Measurements from ENCODE around the gene DAPK2.

The DAPK2 gene

GRCh38 chr15:63884953-63885352 lies 161.3 kb downstream of the DAPK2 start:
- Histone ChIP-seq H3K4me1 (ENCODE audit: control insufficient read depth, insufficient read depth, low read length) (no peaks in the 10 kb centered on the region), H3K9ac (ENCODE audit: low read length) (no peak overlapping the region), H3K4me3 (ENCODE audit: low read length) (no peak overlapping the region), H3K9me3 (ENCODE audit: control insufficient read depth, low read length) (no peaks in the 10 kb centered on the region), H3K36me3 (ENCODE audit: control insufficient read depth, insufficient read depth, low read length) (no peaks in the 10 kb centered on the region), H3K27me3 (ENCODE audit: control insufficient read depth, insufficient read depth, low read length) (no peaks in the 10 kb centered on the region)

- no peak overlapping the region for H3K9ac ChIP-seq (ENCODE audit: low read length)
- no peaks in the 10 kb centered on the region for H3K4me1 ChIP-seq (ENCODE audit: control insufficient read depth, insufficient read depth, low read length)
- no peaks in the 10 kb centered on the region for H3K36me3 ChIP-seq (ENCODE audit: control insufficient read depth, insufficient read depth, low read length)
- H3K9me3 ChIP-seq (ENCODE audit: control insufficient read depth, low read length) = no peaks in the 10 kb centered on the region
- no peak overlapping the region for H3K4me3 ChIP-seq (ENCODE audit: low read length)
- no peaks in the 10 kb centered on the region for H3K27me3 ChIP-seq (ENCODE audit: control insufficient read depth, insufficient read depth, low read length)
Measured at GRCh38 chr15:63881431-63881830, 164.9 kb downstream of the DAPK2 start.

GRCh38 chr15:63880744-63881143 lies 165.5 kb downstream of the DAPK2 start:
- no peak overlapping the region for H3K4me3 ChIP-seq (ENCODE audit: low read length)
- no peak overlapping the region for H3K9ac ChIP-seq (ENCODE audit: low read length)
- no peaks in the 10 kb centered on the region for H3K36me3 ChIP-seq (ENCODE audit: control insufficient read depth, insufficient read depth, low read length)
- H3K4me1 ChIP-seq (ENCODE audit: control insufficient read depth, insufficient read depth, low read length) = no peaks in the 10 kb centered on the region
- H3K9me3 ChIP-seq (ENCODE audit: control insufficient read depth, low read length) = no peaks in the 10 kb centered on the region
- no peaks in the 10 kb centered on the region for H3K27me3 ChIP-seq (ENCODE audit: control insufficient read depth, insufficient read depth, low read length)

GRCh38 chr15:63879995-63880394 lies 166.3 kb downstream of the DAPK2 start:
- H3K4me3 ChIP-seq (ENCODE audit: low read length) = no peak overlapping the region
- no peaks in the 10 kb centered on the region for H3K27me3 ChIP-seq (ENCODE audit: control insufficient read depth, insufficient read depth, low read length)
- no peaks in the 10 kb centered on the region for H3K36me3 ChIP-seq (ENCODE audit: control insufficient read depth, insufficient read depth, low read length)
- no peak overlapping the region for H3K9ac ChIP-seq (ENCODE audit: low read length)
- no peaks in the 10 kb centered on the region for H3K9me3 ChIP-seq (ENCODE audit: control insufficient read depth, low read length)
- no peaks in the 10 kb centered on the region for H3K4me1 ChIP-seq (ENCODE audit: control insufficient read depth, insufficient read depth, low read length)

- Histone ChIP-seq H3K9me3 (ENCODE audit: control insufficient read depth, low read length) (no peaks in the 10 kb centered on the region), H3K4me3 (ENCODE audit: low read length) (no peak overlapping the region), H3K4me1 (ENCODE audit: control insufficient read depth, insufficient read depth, low read length) (no peaks in the 10 kb centered on the region), H3K27me3 (ENCODE audit: control insufficient read depth, insufficient read depth, low read length) (no peaks in the 10 kb centered on the region), H3K9ac (ENCODE audit: low read length) (no peak overlapping the region), H3K36me3 (ENCODE audit: control insufficient read depth, insufficient read depth, low read length) (no peaks in the 10 kb centered on the region)
Measured at GRCh38 chr15:63879211-63879610, 167.1 kb downstream of the DAPK2 start.

- Histone ChIP-seq H3K27me3 (ENCODE audit: control insufficient read depth, insufficient read depth, low read length) (no peaks in the 10 kb centered on the region), H3K4me3 (ENCODE audit: low read length) (no peak overlapping the region), H3K9me3 (ENCODE audit: control insufficient read depth, low read length) (no peaks in the 10 kb centered on the region), H3K9ac (ENCODE audit: low read length) (no peak overlapping the region), H3K36me3 (ENCODE audit: control insufficient read depth, insufficient read depth, low read length) (no peaks in the 10 kb centered on the region), H3K4me1 (ENCODE audit: control insufficient read depth, insufficient read depth, low read length) (no peaks in the 10 kb centered on the region)
Measured at GRCh38 chr15:63877713-63878271, 168.5 kb downstream of the DAPK2 start.

- Histone ChIP-seq H3K9me3 (ENCODE audit: control insufficient read depth, low read length) (no peaks in the 10 kb centered on the region), H3K4me3 (ENCODE audit: low read length) (no peak overlapping the region), H3K4me1 (ENCODE audit: control insufficient read depth, insufficient read depth, low read length) (no peaks in the 10 kb centered on the region), H3K36me3 (ENCODE audit: control insufficient read depth, insufficient read depth, low read length) (no peaks in the 10 kb centered on the region), H3K27me3 (ENCODE audit: control insufficient read depth, insufficient read depth, low read length) (no peaks in the 10 kb centered on the region), H3K9ac (ENCODE audit: low read length) (no peak overlapping the region)
Measured at GRCh38 chr15:63876085-63876662, 170.1 kb downstream of the DAPK2 start.

GRCh38 chr15:63874616-63875015 lies 171.7 kb downstream of the DAPK2 start:
- H3K4me3 ChIP-seq (ENCODE audit: low read length) = no peak overlapping the region
- no peaks in the 10 kb centered on the region for H3K27me3 ChIP-seq (ENCODE audit: control insufficient read depth, insufficient read depth, low read length)
- H3K9me3 ChIP-seq (ENCODE audit: control insufficient read depth, low read length) = no peaks in the 10 kb centered on the region
- no peaks in the 10 kb centered on the region for H3K4me1 ChIP-seq (ENCODE audit: control insufficient read depth, insufficient read depth, low read length)
- H3K36me3 ChIP-seq (ENCODE audit: control insufficient read depth, insufficient read depth, low read length) = no peaks in the 10 kb centered on the region
- no peak overlapping the region for H3K9ac ChIP-seq (ENCODE audit: low read length)

- H3K4me1 ChIP-seq (ENCODE audit: control insufficient read depth, insufficient read depth, low read length) = no peaks in the 10 kb centered on the region
- no peaks in the 10 kb centered on the region for H3K9me3 ChIP-seq (ENCODE audit: control insufficient read depth, low read length)
- no peaks in the 10 kb centered on the region for H3K27me3 ChIP-seq (ENCODE audit: control insufficient read depth, insufficient read depth, low read length)
- H3K9ac ChIP-seq (ENCODE audit: low read length) = no peak overlapping the region
- no peaks in the 10 kb centered on the region for H3K36me3 ChIP-seq (ENCODE audit: control insufficient read depth, insufficient read depth, low read length)
- H3K4me3 ChIP-seq (ENCODE audit: low read length) = no peak overlapping the region
Measured at GRCh38 chr15:63872759-63873510, 173.3 kb downstream of the DAPK2 start.

GRCh38 chr15:63870487-63871209 lies 175.6 kb downstream of the DAPK2 start:
- Histone ChIP-seq H3K4me3 (ENCODE audit: low read length) (no peak overlapping the region), H3K27me3 (ENCODE audit: control insufficient read depth, insufficient read depth, low read length) (no peaks in the 10 kb centered on the region), H3K4me1 (ENCODE audit: control insufficient read depth, insufficient read depth, low read length) (no peaks in the 10 kb centered on the region), H3K9me3 (ENCODE audit: control insufficient read depth, low read length) (no peaks in the 10 kb centered on the region), H3K36me3 (ENCODE audit: control insufficient read depth, insufficient read depth, low read length) (no peaks in the 10 kb centered on the region), H3K9ac (ENCODE audit: low read length) (no peak overlapping the region)

GRCh38 chr15:63870043-63870394 lies 176.3 kb downstream of the DAPK2 start:
- Histone ChIP-seq H3K4me3 (ENCODE audit: low read length) (no peak overlapping the region), H3K9me3 (ENCODE audit: control insufficient read depth, low read length) (no peaks in the 10 kb centered on the region), H3K4me1 (ENCODE audit: control insufficient read depth, insufficient read depth, low read length) (no peaks in the 10 kb centered on the region), H3K27me3 (ENCODE audit: control insufficient read depth, insufficient read depth, low read length) (no peaks in the 10 kb centered on the region), H3K36me3 (ENCODE audit: control insufficient read depth, insufficient read depth, low read length) (no peaks in the 10 kb centered on the region), H3K9ac (ENCODE audit: low read length) (no peak overlapping the region)

- Histone ChIP-seq H3K36me3 (ENCODE audit: control insufficient read depth, insufficient read depth, low read length) (no peaks in the 10 kb centered on the region), H3K4me3 (ENCODE audit: low read length) (no peak overlapping the region), H3K27me3 (ENCODE audit: control insufficient read depth, insufficient read depth, low read length) (no peaks in the 10 kb centered on the region), H3K9me3 (ENCODE audit: control insufficient read depth, low read length) (no peaks in the 10 kb centered on the region), H3K9ac (ENCODE audit: low read length) (no peak overlapping the region), H3K4me1 (ENCODE audit: control insufficient read depth, insufficient read depth, low read length) (no peaks in the 10 kb centered on the region)
Measured at GRCh38 chr15:63869371-63870042, 176.8 kb downstream of the DAPK2 start.
